GM12891 (cell line): ENCODE results near the gene TOR1B.
"Not testable (repeated sequence)": the region's sequence is repeated elsewhere in the genome, so short reads cannot be mapped to it uniquely, and the experiment has no call there.

ENCODE experiments used
- DNase-seq: peaks from one replicate; pipeline ENCODE4 v3.0.0; 2011; ENCODE audit warnings: low spot score; ENCODE audit not compliant: insufficient read length
- FAIRE-seq: peaks from 2 replicates; lab custom pipeline; 2011; peaks lifted over from hg19 to GRCh38; lab: Jason Lieb, UNC
- PAX5 ChIP-seq: IDR thresholded peaks from 2 replicates; pipeline ENCODE4 v1.6.1; 2011; ENCODE audit warnings: low read length, moderate library complexity, mild to moderate bottlenecking; ENCODE audit not compliant: insufficient read depth, severe bottlenecking
- POLR2A ChIP-seq: IDR thresholded peaks from 2 replicates; pipeline ENCODE4 v1.6.1; 2011; ENCODE audit warnings: low read depth, low read length, control low read depth
- POLR2AphosphoS5 ChIP-seq: IDR thresholded peaks from 2 replicates; pipeline ENCODE4 v1.6.1; 2011; ENCODE audit warnings: low read depth, low read length, control low read depth
- POU2F2 ChIP-seq: IDR thresholded peaks from 2 replicates; pipeline ENCODE4 v1.6.1; 2011; ENCODE audit warnings: low read depth, mild to moderate bottlenecking, control low read depth, low read length, moderate library complexity
- SPI1 ChIP-seq: IDR thresholded peaks from 2 replicates; pipeline ENCODE4 v1.6.1; 2011; ENCODE audit warnings: low read depth, low read length, control low read depth
- TAF1 ChIP-seq: IDR thresholded peaks from 2 replicates; pipeline ENCODE4 v1.6.1; 2011; ENCODE audit warnings: low read depth, low read length, control low read depth

TOR1B gene

DNA sequence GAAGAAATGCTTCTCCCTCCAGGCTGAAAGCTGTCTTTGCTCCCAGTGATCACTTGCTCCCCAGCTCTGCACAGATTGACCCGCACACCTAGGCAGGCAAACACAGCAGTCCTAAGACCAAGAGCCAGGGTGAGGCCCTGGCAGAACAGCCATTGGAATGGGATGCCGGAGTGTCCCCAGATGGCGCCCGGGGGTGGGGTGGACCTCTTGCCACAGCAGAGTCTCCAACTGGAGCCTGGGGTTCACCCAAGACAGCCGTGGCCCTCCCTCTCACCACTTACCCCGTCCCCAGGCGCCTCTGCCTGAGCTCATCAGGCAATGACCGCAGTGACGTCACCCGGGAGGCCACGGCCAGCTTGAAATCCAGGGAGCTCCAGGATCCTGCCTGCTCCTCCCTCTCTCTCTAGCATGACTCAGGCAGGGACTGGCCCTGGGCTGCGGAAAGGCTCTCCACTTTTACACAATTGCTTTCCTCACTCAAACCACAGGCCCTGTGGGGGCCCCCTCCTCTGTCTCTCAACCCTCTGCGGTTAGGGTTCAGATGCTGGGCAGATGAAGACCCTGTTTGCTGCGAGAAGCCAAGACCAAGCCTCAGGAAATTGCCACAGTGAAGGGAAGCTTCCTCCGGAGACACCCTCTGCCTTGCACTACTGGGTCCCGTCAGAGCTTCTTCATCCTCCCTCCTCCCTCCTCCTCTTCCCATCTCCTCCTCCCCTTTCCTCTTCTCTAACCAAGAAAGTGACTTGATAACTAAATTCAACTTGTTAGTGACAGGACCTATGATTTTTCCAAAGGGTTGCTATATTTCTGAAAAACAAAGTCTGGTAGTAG is 25.8 kb upstream of the TOR1B start:
- DNase-seq (no peak), FAIRE-seq (no peak)
- no peak for TF ChIP-seq POU2F2
- no peak for TF ChIP-seq POLR2AphosphoS5
- no peak for TF ChIP-seq POLR2A
- no peak for TF ChIP-seq SPI1
- no peak for TF ChIP-seq PAX5
- TF ChIP-seq TAF1 = no peak

DNA sequence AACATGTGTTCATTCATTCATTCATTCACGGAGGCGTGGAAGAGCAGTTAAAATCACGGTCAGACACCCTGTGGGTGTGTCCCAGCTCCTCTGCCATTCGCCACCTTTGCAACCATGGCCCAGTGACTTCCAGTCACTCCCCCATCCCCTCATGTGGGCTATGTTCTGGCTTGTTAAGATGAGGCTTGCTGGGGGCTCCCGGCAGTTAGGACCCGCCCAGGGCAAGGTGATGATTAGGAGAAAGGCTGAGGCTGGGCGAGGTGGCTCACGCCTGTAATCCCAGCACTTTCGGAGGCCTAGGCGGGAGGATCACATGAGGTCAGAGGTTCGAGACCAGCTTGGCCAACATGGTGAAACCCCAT is 25.2 kb upstream of the TOR1B start:
- no peak for TF ChIP-seq TAF1
- TF ChIP-seq PAX5 = no peak
- TF ChIP-seq POLR2A = no peak
- TF ChIP-seq POU2F2 = no peak
- no peak for TF ChIP-seq SPI1
- no peak for TF ChIP-seq POLR2AphosphoS5
- FAIRE-seq (no peak), DNase-seq (no peak)

DNA sequence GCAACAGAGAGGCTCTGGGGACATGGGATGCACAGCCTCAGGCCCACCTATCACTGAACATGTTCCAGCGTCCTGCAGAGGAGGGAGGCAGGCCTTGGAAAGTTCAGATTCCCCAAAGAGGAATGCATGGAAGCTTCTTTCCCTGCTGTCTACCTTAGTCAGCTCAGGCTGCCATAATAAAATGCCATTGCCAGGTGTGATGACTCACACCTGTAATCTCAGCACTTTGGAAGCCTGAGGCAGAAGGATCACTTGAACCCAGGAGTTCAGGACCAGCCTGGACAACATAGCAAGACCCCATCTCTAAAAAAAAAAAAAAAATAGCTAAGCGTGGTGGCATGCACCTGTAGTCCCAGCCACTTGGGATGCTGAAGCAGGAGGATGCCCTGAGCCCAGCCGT is 24.5 kb upstream of the TOR1B start:
- TF ChIP-seq PAX5 (no peak), TAF1 (no peak), POU2F2 (no peak), SPI1 (no peak), POLR2AphosphoS5 (no peak), POLR2A (no peak)
- DNase-seq (no peak), FAIRE-seq (no peak)

DNA sequence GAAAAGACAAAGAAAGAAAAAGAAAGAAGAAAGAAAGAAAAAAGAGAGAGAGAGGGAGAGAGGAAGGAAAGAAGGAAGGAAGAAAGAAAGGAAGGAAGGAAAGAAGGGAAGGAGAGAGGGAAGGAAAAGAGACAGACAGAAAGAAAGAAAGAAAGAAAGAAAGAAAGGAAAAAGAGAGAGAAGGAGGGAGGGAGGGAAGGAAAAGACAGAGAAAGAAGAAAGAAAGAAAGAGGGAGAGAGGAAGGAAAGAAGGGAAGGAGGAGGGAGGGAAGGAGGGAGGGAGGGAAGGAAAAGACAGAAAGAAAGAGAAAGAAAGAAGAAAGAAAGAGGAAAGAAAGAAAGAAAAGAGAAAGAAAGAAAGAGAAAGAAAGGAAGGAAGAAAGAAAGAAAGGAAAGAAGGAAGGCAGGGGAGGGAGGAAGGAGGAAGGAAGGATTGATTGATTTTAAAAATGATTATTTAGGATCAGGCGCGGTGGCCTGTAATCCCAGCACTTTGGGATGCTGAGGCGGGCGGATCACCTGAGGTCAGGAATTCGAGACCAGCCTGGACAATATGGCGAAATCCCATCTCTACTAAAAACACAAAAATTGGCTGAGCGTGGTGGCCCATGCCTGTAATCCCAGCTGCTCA is 23.3 kb upstream of the TOR1B start:
- no peak for TF ChIP-seq PAX5
- TF ChIP-seq POU2F2 = no peak
- no peak for TF ChIP-seq POLR2AphosphoS5
- TF ChIP-seq SPI1 = no peak
- no peak for TF ChIP-seq TAF1
- TF ChIP-seq POLR2A = no peak
- DNase-seq (no peak), FAIRE-seq (no peak)

DNA sequence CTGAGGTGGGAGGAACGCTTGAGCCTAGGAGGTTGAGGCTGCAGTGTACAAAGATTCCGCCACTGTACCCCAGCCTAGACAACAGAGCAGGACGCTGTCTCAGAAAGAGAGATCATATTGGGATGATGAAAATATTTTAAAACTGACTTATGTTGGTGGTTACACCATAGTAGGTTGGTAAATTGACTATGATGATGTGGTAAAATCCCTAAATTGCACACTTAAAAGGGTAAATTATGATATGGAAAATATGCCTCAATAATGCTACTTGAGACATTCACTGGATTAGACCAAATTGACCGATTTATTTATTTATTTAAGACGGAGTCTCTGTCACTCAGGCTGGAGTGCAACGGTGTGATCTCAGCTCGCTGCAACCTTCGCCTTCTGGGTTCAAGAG is 21.9 kb upstream of the TOR1B start:
- no peak for TF ChIP-seq POU2F2
- no peak for TF ChIP-seq SPI1
- no peak for TF ChIP-seq TAF1
- TF ChIP-seq POLR2AphosphoS5 = no peak
- no peak for TF ChIP-seq POLR2A
- TF ChIP-seq PAX5 = no peak
- no peak for DNase-seq
- FAIRE-seq = no peak

DNA sequence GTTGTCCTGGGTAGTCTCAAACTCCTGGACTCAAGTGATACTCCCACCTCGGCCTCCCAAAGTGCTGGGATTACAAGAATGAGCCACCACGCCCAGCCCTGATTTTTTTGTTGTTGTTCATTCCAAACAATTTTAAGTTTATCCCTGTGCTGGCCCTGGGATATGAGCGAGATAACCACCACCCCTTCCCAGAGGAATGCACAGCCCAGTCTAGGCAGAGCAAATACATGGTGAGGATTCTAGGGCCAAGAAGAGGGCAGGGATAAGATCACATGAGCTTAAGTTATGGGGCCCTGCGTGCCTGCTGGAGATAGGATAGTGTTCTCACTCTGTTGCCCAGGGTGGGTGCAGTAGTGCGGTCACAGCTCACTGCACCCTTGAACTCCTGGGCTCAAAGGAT is 21.0 kb upstream of the TOR1B start:
- DNase-seq (no peak), FAIRE-seq (no peak)
- TF ChIP-seq TAF1 (no peak), POLR2A (no peak), SPI1 (no peak), POLR2AphosphoS5 (no peak), PAX5 (no peak), POU2F2 (no peak)

DNA sequence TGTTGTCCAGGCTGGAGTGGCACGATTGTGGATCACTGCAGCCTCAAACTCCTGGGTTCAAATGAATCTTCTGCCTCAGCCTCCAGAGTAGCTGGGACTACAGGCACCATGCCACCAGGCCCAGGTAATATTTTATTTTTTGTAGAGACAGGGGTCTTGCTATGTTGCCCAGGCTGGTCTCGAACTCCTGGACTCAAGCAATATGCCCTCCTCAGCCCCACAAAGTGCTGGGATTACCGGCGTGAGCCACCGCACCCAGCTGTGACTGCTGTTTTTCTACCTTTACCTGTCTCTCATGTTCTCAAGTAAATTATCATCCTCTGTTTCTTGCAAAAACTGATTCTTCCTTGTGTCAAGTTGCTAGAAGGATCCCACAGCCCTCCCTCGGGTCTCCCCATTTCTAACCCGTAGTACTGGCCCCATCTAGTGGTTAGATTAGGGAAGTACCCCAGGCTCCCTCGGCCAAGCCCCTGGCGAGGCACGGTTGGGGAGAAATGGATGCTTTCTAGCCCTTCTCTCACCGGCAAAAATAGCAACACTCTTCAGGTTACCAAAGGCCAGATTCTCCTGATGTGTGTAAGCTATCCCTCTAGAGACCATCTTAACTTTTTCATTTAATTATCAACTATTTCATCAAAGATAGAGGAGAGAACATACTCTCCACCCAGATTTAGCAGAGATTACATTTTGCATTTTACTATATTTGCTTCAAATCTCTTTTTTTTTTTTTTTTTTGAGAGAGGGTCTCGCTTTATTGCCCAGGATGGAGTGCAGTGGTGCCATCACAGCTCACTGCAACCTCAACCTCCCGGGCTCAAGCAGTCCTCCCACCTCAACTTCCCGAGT is 19.2 kb upstream of the TOR1B start:
- TF ChIP-seq POLR2AphosphoS5 (no peak), PAX5 (no peak), SPI1 (no peak), POLR2A (no peak), POU2F2 (no peak), TAF1 (no peak)
- no peak for FAIRE-seq
- DNase-seq = peak; percentile 83

DNA sequence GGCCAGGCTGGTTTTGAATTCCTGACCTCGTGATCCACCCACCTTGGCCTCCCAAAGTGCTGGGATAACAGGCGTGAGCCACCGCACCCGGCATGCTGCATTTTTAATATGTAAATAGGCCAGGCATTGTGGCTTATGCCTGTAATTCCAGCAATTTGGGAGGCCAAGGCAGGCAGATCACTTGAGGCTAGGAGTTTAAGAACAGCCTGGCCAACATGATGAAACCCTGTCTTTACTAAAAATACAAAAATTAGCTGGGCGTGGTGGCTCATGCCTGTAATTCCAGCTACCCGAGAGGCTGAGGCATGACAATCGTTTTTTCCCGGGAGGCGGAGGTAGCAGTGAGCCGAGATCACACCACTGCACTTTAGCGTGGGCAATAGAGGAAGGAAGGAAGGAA is 18.0 kb upstream of the TOR1B start:
- DNase-seq, FAIRE-seq: not testable (repeated sequence)

DNA sequence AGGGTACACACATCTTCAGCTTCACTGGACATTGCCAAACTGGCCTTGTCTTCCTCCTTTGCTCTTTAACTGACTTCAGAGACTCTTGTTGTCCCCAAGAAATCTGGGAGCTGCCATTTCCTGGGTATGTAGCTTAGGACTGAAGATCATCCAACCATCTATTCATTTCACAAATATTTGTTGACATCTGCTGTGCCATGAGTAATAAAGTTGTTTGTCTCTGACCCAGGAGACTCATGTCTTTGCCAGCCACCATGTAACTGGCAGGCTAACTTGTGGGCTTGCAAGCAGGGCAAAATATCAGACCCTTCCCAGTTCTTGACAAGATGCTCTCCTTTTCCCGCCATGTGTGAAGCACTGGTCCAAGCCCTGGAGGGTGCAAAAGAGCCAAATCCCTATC is 17.1 kb upstream of the TOR1B start:
- DNase-seq (no peak), FAIRE-seq (no peak)
- no peak for TF ChIP-seq PAX5
- no peak for TF ChIP-seq POLR2A
